GM23248 (cell line): ENCODE measurements around the gene ABCB9. TPM values are rescaled to one million over a fixed set of nuclear protein-coding genes. Genes with fewer than 3 reads are reported as not detected.

Experiments
- DNase-seq: peaks from one replicate; pipeline ENCODE4 v3.0.0-alpha.2; 2015
- H2AFZ ChIP-seq: fragments of 200-600 bp; sonication (generic); 2 replicates; pipeline ENCODE4 v1.6.1; 2016; ENCODE audit warnings: antibody characterized with exemption
- H3F3A ChIP-seq: fragments of 200-600 bp; sonication (generic); 2 replicates; pipeline ENCODE4 v1.6.1; 2016; ENCODE audit warnings: mild to moderate bottlenecking, antibody characterized with exemption, mixed run types; ENCODE audit not compliant: insufficient read depth
- H3K27ac ChIP-seq: fragments of 200-600 bp; sonication (generic); 2 replicates; pipeline ENCODE4 v1.5.1; 2016; ENCODE audit warnings: mild to moderate bottlenecking
- H3K27me3 ChIP-seq: fragments of 200-600 bp; sonication (generic); replicated peaks from 2 replicates; pipeline ENCODE4 v1.6.1; 2016; ENCODE audit warnings: mild to moderate bottlenecking; ENCODE audit not compliant: insufficient read depth
- H3K36me3 ChIP-seq: fragments of 200-600 bp; sonication (generic); 2 replicates; pipeline ENCODE4 v1.6.1; 2016; ENCODE audit warnings: low read depth, mild to moderate bottlenecking
- H3K4me1 ChIP-seq: fragments of 200-600 bp; sonication (generic); 2 replicates; pipeline ENCODE4 v1.6.1; 2016; ENCODE audit warnings: mild to moderate bottlenecking; ENCODE audit not compliant: insufficient read depth
- H3K4me2 ChIP-seq: fragments of 200-600 bp; sonication (generic); one replicate; pipeline ENCODE4 v1.6.1; 2016; ENCODE audit warnings: mild to moderate bottlenecking; ENCODE audit not compliant: unreplicated experiment
- H3K4me3 ChIP-seq: fragments of 200-600 bp; sonication (generic); 2 replicates; pipeline ENCODE4 v1.5.1; 2016; ENCODE audit warnings: mild to moderate bottlenecking
- H3K79me2 ChIP-seq: fragments of 200-600 bp; sonication (generic); 2 replicates; pipeline ENCODE4 v1.6.1; 2016; ENCODE audit warnings: mild to moderate bottlenecking; ENCODE audit not compliant: insufficient read depth
- H3K9ac ChIP-seq: fragments of 200-600 bp; sonication (generic); 2 replicates; pipeline ENCODE4 v1.6.1; 2016; ENCODE audit warnings: mild to moderate bottlenecking
- H3K9me2 ChIP-seq: fragments of 200-600 bp; sonication (generic); 2 replicates; pipeline ENCODE4 v1.6.1; 2016; ENCODE audit warnings: mixed run types, mild to moderate bottlenecking, moderate library complexity; ENCODE audit not compliant: insufficient read depth
- H3K9me3 ChIP-seq: fragments of 200-600 bp; sonication (generic); one replicate; pipeline ENCODE4 v1.6.1; 2017; ENCODE audit warnings: low read depth
- H4K20me1 ChIP-seq: fragments of 200-600 bp; sonication (generic); 2 replicates; pipeline ENCODE4 v1.6.0; 2016; ENCODE audit not compliant: insufficient read depth
- EZH2 ChIP-seq: fragments of 200-600 bp; sonication (generic); IDR thresholded peaks from 2 replicates; pipeline ENCODE4 v1.6.1; 2018; ENCODE audit warnings: antibody characterized with exemption, mild to moderate bottlenecking; ENCODE audit not compliant: insufficient read depth, poor library complexity, severe bottlenecking
- EZH2phosphoT487 ChIP-seq: fragments of 200-600 bp; sonication (generic); IDR thresholded peaks from 2 replicates; pipeline ENCODE4 v1.6.1; 2018; ENCODE audit warnings: antibody characterized with exemption, moderate library complexity, mild to moderate bottlenecking, low read depth; ENCODE audit not compliant: insufficient read depth
- WGBS, 2 experiments: methylation state at CpG; one replicate each; pipeline ENCODE4 v1.1.6; 2015 to 2017; ENCODE audit warnings: low lambda C conversion rate in 2 of 2, low coverage in 1 of 2; ENCODE audit errors: missing lambda C conversion rate in 2 of 2; 5-methylcytosine and 5-hydroxymethylcytosine counted together
- in situ Hi-C: fragments of 300-500 bp; cut with MboI; formaldehyde crosslinking; loops from 2 replicates; pipeline ENCODE4 v1.15.0; 2020
- polyA plus RNA-seq: library from polyadenylated mRNA; unstranded; fragments of >200 nt; fragmentation: Nextera tagmentation; extraction: Ambion mirVana; gene quantifications from 2 replicates; pipeline ENCODE4 v1.2.1, GENCODE V29; 2016
- total RNA-seq: library from RNA; depleted of rRNA; stranded (reverse); fragments of >200 nt; shearing (Covaris generic); gene quantifications from 2 replicates; pipeline ENCODE4 v1.2.3, GENCODE V29; 2014

The ABCB9 gene
- total and polyA plus RNA-seq, 2 experiments from 2014 or later = 2.2 to 4.4 TPM

DNA sequence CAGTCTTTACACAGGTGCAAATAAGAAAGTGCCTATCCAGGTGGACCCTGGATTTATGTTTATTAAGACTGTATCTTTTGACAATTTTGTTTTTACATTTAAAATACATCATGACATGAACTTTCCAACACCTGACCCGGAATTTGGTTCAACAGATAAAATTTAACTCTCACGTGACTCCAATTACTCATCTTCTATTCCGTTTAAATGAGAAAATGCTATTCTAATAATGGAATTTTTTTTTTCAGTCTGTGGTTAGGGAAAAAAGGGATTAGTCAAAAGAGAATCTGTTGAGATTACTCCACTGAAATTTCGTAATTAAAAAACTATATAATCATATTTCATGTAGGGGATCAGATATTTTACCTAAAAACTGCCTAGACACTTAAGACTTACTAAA is 81.4 kb downstream of the ABCB9 start:
- Histone ChIP-seq H3K79me2 (peaks cover 99% of the 10 kb centered on the region), H3K4me2 (no peak overlapping the region), H4K20me1 (0 out of 2 replicates have a peak, but pooled peaks cover 8% of the 10 kb centered on the region), H3K27me3 (no peaks in the 10 kb centered on the region), H2AFZ (no peak overlapping the region), H3K27ac (no peak overlapping the region), H3K4me1 (peaks cover 42% of the 10 kb centered on the region), H3K9me3 (no peaks in the 10 kb centered on the region), H3K9me2 (no peaks in the 10 kb centered on the region), H3K4me3 (no peak overlapping the region), H3K36me3 (no peaks in the 10 kb centered on the region), H3F3A (peaks cover 21% of the 10 kb centered on the region), H3K9ac (no peak overlapping the region)
- in situ Hi-C loops = no loop called here
- WGBS, 2 experiments = 57 to 60% methylated on average over 4 of the region's 4 CpGs
- DNase-seq = peak; percentile 51
- TF ChIP-seq EZH2phosphoT487 (no peak), EZH2 (no peak)

DNA sequence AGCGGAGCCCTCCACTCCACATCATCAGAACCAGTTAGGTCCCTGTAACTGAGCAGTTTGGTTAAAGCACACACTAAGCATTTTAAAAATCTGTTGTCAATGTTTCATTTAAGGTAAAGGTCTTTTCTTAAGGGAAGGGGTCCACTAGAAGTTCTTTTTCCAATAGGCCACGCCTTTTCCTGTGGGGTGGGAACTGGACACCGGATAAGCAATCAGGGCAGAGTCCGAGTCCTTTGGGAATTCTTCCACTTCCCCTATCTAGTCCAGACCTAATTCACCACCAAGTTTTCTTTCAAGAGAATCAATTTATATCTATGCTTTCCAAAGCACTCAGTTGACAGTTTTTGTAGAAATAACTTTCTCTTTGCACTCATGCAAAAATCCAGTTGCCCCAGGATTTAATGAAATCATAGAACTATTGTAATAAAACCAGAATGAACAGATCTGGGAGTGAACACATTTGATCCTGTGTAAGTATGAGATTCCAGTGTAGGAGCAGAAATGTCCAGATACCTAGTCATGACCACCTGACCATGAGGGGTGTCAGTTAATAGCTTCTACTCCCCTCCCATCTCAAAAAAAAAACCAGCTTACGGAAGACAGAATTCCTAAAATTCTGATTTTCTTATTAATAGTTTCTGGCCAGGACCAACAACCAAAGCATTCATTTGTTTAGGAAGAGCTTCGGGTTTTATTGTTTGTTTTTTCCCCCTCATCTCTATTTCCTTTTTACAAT is 82.0 kb downstream of the ABCB9 start:
- peaks cover 42% of the 10 kb centered on the region for H3K4me1 ChIP-seq

DNA sequence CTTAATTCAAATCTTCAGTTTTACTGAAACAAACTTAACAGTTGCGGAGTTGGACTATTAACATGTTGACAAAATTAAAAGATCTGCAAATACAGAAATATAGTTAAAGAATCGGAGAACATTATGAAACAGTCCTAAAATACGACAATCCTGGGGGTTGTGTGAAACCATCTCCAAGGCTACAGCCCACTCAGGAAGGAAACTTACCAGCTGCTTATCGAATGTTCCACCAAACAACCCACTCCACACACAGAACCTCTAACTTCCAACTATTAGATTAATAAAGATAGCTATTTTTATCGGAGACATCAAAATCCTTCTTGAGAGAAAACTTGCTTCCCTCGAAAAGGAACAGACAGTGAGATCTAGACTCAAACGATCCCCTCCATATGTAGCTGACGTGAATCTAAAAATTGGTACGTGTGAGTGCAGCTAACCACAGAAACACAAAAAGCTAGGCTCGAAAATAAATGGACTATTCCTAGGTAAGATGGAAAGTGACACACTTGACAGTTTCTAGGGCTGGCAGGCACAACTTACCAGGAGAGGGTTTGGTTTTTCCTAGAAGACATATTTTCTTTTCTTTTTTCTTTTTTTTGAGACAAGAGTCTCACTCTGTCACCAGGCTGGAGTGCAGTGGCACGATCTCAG is 83.2 kb downstream of the ABCB9 start:
- H2AFZ ChIP-seq = no peak overlapping the region
- no peak overlapping the region for H3K9ac ChIP-seq
- H3K27me3 ChIP-seq = no peaks in the 10 kb centered on the region
- no peak for DNase-seq
- H4K20me1 ChIP-seq = peaks cover 8% of the 10 kb centered on the region; the same call in 1 of the 2 replicates
- H3K79me2 ChIP-seq = peaks cover 99% of the 10 kb centered on the region
- H3K9me2 ChIP-seq = no peaks in the 10 kb centered on the region
- no peaks in the 10 kb centered on the region for H3K36me3 ChIP-seq
- peaks cover 33% of the 10 kb centered on the region for H3K4me1 ChIP-seq
- 86 to 90% methylated on average over 11 of the region's 11 CpGs for WGBS, 2 experiments
- H3K4me3 ChIP-seq = no peak overlapping the region
- TF ChIP-seq EZH2 (no peak), EZH2phosphoT487 (no peak)
- H3K9me3 ChIP-seq = no peaks in the 10 kb centered on the region
- H3F3A ChIP-seq = peaks cover 16% of the 10 kb centered on the region
- H3K4me2 ChIP-seq = no peak overlapping the region
- H3K27ac ChIP-seq = no peak overlapping the region
- in situ Hi-C loops = no loop called here

More for the DNA sequence above, 82.0 kb downstream of the ABCB9 start:
- Histone ChIP-seq H3K27me3 (no peaks in the 10 kb centered on the region), H3K27ac (no peak overlapping the region), H3K9me2 (no peaks in the 10 kb centered on the region), H3K9me3 (no peaks in the 10 kb centered on the region), H3K36me3 (no peaks in the 10 kb centered on the region), H3K4me3 (no peak overlapping the region), H3K79me2 (peaks cover 99% of the 10 kb centered on the region), H2AFZ (no peak overlapping the region), H3F3A (peaks cover 21% of the 10 kb centered on the region), H4K20me1 (0 out of 2 replicates have a peak, but pooled peaks cover 8% of the 10 kb centered on the region), H3K9ac (no peak overlapping the region), H3K4me2 (no peak overlapping the region)
- in situ Hi-C loops = no loop called here
- DNase-seq = no peak
- WGBS, 2 experiments = 89 to 90% methylated on average over 6 of the region's 6 CpGs
- TF ChIP-seq EZH2 = no peak
- no peak for TF ChIP-seq EZH2phosphoT487

DNA sequence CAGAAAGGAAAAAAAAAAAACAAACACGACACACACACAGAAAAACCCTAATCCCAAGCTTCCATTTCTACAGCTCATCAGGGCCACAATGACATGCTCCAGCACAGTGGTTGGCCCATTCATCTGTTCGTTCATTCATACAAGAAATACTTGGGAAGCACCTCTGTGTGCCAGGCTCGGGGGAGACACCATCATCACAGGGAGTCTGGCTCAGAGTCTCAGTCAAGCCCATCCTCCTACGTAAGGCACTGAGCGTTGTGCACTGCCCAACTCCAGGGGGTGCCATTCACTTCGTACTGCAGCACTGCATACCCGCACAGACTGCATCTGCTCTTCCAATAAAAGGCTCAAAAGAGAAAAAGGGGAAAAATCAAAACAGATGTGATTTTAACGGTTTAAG is 85.6 kb downstream of the ABCB9 start:
- H3K9me2 ChIP-seq = no peaks in the 10 kb centered on the region
- no peak overlapping the region for H3K4me3 ChIP-seq
- no peak overlapping the region for H2AFZ ChIP-seq
- H3K9me3 ChIP-seq = no peaks in the 10 kb centered on the region
- H3K27ac ChIP-seq = no peak overlapping the region
- in situ Hi-C loops = no loop called here
- H3K9ac ChIP-seq = no peak overlapping the region
- peaks cover 16% of the 10 kb centered on the region for H3K4me1 ChIP-seq
- no peaks in the 10 kb centered on the region for H3K27me3 ChIP-seq
- H3K36me3 ChIP-seq = no peaks in the 10 kb centered on the region
- WGBS, 2 experiments = 47 to 51% methylated on average over 8 of the region's 8 CpGs
- TF ChIP-seq EZH2phosphoT487 (no peak), EZH2 (no peak)
- H3F3A ChIP-seq = no peaks in the 10 kb centered on the region
- peaks cover 99% of the 10 kb centered on the region for H3K79me2 ChIP-seq
- H3K4me2 ChIP-seq = no peak overlapping the region
- H4K20me1 ChIP-seq = peaks cover 22% of the 10 kb centered on the region; the same call in 1 of the 2 replicates
- DNase-seq = peak; percentile 60
